Endometrium (tissue), 2 donors: Measurements from ENCODE around the gene TMEM82.

Source experiments
- FAIRE-seq: peaks from 2 replicates; lab custom pipeline; 2012; peaks lifted over from hg19 to GRCh38; lab: Jason Lieb, UNC
- donor health status: control.
- donor health status: control.

TMEM82 gene

DNA sequence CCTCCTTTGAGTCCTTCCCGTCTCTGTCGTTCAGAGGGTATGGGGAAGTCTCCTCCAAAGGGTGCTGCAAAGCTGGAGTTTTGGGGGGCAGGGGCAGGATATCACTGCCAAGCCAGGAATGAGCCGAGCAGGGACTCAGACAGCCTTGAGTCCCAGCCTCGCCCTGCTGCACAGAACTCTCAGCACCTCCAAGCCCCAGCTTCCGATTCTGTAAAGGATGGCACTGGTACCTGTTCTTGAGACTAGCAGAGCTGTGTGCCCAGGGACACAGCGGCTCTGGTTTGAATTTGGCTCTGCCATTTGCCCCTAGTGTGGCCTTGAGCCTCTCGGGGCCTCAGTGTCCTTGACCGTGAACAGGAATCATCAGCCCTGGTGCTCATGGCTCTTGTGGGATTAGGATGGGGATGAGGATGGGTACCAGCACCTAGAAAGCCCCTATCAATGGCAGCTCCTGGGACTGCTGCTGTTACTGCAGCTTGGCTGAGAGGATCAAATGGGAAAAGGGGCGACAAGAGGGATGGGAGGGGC, 14.8 kb downstream of the TMEM82 start:
- FAIRE-seq: no peak

DNA sequence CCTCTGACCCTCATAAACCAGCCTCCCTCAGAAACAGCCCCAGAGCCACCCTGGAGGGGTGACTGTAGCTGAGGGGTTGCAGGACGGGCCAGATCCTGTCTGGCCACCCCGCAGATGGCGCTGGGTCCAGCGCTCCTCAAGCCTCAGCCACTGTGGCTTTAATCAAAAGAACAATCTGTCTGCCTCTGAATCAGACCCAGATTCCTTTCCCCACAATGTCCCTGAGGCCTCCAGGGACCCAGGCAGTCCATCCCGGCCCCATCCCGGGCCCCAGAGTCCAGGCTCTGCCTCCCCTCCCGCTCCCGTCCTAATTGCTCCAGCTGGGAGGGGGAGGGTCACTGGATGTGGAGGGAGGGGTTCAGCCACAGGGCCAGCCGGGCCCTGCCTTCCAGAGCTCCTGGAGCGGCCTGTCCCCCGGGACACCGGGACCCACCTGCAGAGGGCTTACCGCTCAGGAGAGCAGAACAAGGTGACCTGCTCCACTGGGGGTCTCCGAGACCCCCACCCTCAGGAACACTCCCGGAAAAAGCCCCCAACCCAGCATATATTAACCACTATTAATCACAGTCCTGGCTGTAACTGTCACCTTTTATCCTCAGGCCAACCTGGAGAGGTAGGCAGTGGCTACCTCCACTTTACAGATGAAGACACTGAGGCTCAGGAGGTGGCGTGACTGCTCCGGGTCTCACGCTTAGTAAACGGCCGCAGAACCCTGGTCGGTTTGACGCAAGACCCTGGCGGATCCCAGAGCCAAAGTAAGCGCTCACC, 15.5 kb downstream of the TMEM82 start:
- no peak for FAIRE-seq

DNA sequence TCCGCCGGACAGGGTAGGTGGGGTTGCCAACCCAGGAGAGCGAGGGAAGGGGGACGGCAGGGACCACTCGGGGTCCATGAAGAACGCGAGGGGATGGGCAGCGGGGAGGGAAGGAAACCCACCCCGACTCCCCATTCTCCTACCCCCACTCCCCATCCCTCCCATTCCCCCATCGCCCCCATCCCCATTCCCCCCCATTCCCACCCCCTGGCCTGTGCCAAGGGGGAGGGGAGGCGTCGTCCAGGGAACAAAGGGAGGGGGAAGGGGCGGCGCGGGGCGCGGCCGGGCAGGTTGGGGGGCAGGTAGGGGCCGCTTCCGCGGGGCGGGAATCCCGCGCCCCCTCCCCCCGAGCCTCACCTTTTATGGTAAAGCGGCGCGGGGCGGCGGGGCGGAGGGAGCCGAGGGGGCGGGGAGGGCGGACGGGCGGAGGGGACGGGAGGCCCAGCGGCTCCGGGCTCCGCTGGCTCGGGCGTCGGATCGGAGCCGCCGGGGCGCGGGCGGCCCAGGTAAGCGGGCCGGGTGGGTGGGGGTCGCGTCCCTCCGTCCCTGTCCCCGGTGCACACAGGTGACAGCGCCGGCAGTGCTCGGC, 16.1 kb downstream of the TMEM82 start, which contains the start of gene FBLIM1:
Gene FBLIM1 (plus strand): TSS at position 453 of the 589 bp plus-strand sequence. CDS start 6,189 bp downstream, outside the sequence.
- FAIRE-seq: no peak

DNA sequence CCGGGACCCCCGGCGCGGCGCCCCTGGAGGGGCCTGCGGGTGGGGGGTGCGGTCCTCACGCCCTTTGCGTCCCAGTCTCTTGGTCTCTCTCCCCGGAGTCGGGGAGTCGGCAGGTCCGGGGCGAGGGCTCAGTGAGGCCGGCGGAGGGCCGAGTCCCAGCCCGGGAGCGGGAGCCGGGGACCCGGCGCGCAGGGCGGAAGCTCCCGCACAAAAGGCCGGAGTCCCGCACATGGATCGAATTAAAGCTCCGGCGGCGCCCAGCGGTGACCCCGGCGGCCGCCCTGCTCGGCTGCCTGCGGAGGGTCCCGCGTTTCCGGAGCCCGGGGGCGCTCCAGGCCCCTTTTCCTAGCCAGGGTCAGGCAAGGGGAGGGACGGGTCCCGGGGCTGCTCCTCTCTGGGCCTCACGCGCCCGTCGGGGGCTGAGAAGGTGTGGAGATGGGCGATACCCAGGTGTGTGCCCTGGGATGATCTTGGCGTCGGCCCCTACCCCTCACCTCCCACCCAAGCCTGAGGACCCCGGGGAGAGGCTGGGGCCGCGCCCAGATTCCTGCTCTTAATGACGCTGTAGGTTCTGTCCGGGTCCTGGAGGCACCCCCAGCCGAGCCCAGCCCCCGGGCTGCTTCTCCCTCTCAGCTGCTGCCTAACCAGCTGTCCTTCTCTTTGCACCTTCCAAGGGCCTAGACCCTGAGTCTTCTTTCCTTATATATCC, 16.8 kb downstream of the TMEM82 start:
- no peak for FAIRE-seq

DNA sequence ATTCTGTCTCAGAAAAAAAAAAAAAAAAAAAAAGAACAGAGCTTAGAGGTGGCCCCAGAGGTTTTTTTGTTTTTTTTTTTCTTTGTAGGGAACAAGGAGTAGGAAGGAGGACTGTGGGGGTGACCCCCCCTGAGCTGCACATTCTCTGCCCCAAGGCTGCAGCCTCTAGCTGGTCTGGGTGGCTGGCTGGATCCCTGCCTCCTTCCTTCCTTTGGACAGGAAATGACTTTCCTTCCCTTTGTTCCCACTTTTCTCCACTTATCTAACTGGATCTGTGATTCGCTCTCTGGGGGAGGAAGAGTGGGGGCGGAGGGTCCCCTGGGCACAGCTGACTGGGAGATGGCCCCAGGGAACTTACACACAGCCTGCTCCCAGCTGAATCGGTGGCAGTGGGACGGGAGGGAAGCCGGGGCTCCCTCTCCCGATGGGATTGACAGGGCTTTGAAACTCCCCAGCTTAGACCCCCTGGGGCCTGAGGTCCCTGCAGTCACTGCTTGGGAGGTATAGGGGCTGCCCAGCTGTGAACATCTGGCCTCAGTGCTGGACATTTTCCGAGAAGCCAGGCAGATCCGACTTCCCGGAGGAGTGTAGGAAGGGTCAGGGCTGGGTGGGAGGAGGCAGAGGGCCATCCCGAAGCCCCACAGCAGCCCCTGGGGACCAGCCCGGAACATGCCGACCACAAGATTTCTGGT, 18.4 kb downstream of the TMEM82 start:
- FAIRE-seq: peak; percentile 57

DNA sequence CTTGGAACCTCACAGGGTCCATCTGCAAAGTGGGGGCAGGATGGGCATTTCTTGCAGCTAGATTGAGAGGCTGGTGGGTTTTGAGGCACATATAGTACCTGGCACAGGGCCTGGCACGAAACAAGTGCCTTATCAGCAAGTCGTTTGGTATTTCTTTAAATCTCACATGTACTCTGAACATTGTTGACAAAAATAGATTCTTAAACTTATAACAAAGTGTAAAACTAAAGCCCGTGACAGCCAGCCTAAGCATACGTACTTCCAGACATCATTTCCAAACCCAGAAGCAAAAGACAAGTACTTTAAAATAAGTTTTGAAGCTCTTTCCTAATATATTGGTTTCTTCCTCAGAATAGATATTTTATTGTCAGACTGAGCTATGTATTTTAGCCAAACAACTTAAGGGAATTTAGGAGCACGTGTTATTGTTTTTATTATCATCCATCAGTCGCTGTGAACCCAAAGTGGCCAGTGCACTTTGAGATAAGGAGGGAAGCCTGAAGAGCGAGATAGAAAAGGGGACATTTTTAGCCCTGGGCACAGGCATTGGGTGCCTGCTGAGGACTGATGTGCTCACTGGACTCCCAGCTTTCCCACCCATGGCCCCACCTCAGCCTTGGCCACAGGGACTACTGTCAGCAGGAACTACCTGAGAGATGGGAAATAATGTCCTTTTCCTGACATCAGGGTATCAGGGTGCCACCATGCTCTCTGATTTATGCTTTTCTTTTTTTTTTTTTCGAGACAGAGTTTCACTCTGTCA, 19.2 kb downstream of the TMEM82 start:
- no peak for FAIRE-seq

DNA sequence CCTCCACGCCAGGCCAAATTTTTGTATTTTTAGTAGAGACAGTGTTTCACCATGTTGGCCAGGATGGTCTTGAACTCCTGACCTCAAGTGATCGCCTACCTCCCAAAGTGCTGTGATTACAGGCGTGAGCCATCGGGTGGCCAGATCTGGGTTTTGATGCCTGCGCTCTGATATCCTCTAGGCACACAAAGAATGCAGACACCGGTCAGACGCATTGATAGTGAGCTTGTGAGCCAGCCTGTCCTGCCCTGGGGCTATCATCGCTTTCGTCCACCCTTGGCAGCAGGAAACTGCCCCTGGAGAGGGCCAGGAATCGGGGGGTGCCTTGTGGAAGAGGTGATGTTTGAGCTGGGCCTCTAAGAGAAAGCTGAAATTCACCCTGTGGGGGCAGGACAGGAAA, 20.2 kb downstream of the TMEM82 start:
- FAIRE-seq: no peak

DNA sequence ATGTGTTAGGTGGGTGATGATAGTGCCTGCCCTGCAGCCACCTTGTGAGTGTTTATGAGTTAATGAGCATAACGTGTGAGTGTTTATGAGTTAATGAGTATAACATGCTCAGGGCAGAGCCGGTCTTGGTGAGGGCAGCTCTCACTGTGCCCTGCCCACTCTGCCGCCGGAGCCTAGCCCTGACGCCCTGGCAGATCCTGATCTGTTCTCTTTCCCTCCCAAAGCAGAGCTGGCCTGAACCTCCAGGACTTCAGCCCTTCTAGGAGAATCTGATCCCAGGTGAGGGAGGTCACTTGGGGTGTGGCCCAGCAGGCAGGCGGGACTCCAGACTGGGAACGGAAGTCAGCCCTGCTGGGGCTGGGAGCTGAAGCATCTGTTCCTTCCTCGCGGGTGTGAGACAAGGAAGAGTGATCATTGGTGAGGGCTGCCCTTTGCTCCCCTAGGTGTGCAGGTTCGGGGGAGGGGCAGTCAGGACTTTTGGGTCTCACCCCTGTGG, 22.0 kb downstream of the TMEM82 start:
- no peak for FAIRE-seq

DNA sequence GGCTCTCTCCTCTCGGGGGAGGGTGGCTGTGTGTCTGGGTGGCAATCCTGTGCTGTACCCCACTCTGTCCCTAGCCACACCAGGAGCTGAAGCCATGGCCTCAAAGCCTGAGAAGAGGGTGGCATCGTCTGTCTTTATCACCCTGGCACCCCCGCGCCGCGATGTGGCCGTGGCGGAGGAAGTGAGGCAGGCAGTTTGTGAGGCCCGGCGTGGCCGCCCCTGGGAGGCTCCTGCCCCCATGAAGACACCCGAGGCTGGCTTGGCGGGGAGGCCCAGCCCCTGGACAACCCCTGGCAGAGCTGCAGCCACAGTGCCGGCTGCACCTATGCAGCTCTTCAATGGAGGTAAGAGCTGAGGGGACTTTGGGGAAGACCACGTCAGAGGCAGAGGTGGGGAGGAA, 22.6 kb downstream of the TMEM82 start:
- no peak for FAIRE-seq

DNA sequence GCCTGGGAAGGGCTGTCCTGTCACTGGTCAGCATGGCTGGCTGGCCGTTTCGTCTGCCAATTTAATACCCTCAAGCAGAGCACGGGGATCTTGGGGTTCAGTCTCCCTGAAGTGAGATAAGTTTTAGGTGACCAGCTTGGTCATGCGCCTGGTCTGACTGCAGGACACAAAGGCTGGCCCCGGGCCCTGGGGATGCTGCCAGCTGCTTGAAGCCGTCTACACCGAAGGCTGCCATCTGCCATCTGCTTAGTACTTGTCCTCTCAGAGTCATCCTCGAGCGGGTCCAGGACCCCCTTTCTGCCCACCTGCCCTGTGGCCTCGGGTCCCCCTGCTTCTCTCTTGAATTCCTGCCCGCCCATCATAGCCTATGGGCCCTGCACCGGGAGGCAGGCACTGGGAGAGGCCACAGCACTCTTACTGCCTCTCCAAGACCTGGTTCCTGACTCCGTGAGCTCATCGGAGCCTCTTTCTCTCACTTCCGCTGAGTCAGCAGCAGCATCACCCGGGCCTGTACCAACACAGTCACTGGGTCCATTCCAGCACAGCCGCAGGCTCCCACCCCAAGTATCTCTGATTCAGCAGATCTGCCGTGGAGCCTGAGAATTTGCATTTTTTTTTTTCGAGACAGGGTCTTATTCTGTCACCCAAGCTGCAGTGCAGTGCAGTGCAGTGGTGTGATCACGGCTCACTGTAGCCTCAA, 23.3 kb downstream of the TMEM82 start:
- FAIRE-seq: no peak

DNA sequence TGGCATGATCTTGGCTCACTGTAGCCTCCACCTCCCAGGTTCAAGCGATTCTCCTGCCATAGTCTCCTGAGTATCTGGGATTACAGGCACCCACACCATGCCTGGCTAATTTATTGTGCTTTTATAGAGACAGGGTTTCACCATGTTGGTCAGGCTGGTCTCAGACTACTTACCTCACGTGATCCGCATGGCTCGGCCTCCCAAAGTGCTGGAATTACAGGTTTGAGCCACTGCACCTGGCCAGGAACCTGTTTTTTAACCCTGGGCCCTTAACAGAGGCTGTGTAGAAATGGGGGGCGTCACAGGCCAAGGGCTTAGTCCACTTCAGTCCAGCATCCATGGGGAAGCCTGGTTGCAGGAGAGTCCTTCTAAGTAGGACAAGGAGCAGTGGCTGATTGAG, 25.6 kb downstream of the TMEM82 start:
- FAIRE-seq: no peak

DNA sequence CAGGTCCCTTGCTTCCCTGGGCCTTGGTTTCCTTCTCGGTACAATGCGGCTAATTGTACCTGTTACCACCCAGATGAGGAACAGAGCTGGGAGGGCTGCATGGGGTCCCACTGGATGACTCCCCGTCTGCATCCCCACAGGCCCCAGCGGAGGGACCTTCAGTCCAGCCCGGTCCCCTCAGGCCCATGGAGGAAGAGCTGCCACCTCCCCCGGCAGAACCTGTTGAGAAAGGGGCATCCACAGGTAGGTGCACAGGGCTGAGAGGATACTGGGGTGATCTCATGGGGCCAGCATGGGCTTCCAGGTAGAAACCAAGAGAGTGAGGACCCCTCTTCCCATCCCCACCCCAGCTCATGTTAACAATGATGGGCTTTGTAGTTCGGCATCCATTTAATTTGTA, 26.1 kb downstream of the TMEM82 start:
- FAIRE-seq: no peak

DNA sequence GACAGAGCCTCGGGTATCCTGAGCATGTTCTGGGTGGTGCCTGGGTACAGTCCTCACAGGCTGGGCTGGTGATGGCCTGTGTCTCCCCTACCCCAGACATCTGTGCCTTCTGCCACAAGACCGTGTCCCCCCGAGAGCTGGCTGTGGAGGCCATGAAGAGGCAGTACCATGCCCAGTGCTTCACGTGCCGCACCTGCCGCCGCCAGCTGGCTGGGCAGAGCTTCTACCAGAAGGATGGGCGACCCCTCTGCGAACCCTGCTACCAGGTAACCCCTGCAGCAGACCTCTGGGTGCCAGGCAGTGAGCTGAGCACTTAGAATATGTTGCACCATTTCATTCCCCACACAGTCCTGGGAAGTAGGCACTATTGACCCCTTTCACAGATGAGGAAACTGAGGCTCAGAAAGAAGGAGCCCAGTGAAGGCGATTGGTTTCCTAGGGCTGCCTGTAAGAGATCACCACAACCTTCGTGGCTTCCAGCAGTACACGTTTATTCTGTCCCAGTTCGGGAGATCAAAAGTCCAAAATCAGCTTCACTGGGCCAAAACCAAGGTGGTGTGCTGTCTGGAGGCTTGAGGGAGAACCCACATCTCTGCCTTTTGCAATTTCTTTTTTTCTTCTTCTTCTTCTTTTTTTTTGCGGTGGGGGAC, 28.1 kb downstream of the TMEM82 start:
- no peak for FAIRE-seq

DNA sequence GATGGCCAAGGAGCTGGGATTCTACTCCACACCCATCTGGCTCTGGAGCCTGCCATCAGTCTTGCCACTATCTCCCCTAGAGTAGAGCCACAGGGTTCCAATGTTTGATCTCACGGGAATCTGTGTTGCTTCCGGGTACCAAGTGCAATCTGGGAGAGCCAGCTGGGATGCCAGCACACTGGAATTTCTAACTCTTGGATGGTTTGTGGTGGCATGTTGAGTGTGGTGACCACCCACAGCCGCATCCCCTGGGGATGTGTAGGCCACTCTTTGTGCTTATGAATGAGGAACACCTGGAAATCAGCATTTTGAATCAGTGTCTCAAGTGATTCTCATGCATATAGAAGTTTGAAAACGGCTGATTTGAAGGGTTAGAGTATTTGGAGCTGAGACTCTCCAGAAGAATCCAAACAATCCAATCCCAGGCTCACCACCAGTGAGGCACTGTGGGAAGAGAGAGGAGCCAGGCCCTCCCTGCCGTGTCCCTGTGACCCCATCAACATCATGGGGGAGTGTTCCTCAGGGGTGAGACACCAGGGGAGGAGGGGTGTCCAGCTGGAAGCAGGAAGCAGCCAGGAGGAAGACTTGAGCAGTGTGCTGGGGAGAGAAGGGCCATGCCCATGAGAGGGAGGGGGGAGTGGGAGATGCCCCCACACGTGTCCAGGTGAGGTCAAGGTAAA, 29.7 kb downstream of the TMEM82 start:
- FAIRE-seq: no peak

DNA sequence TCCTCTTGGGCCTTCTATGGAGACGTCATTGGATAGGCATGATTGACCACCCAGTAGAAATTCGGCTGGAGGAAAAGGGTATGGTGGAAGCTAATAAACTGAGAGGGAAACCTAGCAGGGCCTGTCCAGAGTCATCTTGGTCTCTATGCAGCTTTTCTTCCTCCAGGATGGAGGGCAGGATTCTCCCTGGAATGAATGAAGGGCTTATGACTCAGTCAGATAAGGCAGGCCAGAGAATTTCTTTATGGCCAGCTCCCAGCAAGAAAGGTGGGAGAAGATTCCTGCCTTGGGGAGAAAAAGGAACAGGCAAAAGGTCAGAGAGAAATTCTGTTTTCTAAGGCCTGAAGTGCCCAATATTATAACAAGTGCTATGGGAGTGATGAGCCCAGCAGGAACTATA, 33.4 kb downstream of the TMEM82 start:
- no peak for FAIRE-seq

DNA sequence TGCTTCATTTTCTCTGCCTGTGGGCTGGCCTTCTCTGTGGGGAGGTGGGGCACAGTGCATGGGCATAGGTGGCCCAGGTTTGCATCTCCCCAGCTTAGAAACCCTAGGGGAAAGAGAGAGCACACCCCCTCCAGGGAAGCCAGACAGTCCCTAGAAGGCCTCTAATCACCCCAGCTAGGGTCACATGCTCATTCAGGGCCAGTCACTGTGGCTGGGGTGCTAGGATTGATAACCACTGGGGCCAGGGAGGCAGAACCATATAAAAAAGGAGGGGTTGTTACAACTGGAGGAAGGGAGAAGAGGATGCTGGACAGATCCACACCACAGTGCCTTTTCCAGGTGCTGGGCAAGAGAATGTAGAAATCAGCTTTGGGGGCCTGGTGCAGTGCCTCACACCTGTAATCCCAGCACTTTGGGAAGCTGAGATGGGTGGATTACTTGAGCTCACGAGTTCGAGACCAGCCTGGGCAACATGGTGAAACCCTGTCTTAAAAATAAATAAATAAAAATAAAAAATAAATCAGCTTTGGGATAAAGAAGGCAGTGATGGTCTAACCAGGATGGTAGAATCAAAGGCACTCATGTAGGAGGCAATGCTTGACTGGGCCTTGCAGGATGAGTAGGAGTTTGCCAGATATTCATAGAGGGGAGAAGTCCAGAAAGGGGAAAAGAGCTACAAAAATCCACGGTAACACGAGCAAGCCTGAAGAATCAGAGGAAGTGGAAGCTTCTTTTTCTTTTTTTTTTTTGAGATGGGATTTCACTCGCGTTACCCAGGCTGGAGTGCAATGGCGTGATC, 35.8 kb downstream of the TMEM82 start:
- no peak for FAIRE-seq

DNA sequence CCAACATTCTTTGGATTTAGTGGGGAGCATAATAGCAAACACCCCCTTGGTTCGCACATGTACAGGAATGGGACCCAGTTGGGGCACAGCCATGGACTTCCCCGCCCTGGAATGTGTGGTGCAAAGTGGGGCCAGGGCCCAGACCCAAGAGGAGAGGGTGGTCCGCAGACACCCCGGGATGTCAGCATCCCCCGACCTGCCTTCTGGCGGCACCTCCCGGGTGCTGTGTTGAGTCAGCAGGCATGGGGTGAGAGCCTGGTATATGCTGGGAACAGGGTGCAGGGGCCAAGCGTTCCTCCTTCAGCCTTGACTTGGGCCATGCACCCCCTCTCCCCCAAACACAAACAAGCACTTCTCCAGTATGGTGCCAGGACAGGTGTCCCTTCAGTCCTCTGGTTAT, 43.4 kb downstream of the TMEM82 start:
- FAIRE-seq: no peak

DNA sequence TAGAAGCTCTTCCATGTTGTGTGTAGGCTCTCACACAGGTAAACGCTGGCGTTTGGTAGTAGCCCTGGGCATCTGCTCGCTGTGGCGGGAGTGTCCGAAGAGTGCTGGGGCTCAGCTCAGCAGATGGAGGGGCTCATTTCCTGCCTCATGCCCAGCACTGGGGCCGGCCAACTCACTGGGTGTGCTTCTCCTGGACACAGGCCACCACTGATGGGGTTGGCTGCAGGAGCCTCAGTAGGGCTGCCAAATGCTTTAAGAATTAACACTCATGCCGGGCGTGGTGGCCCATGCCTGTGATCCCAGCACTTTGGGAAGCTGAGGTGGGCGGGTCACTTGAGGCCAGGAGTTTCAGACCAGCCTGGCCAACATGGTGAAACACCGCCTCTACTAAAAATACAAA, 44.3 kb downstream of the TMEM82 start:
- FAIRE-seq: no peak
